Measurements from ENCODE around the gene CD59. TPM values are rescaled to one million over a fixed set of nuclear protein-coding genes. Genes with fewer than 3 reads are reported as not detected.

The CD59 gene
- total RNA-seq, 1 experiment from 2014 or later = 1,281 TPM

DNA sequence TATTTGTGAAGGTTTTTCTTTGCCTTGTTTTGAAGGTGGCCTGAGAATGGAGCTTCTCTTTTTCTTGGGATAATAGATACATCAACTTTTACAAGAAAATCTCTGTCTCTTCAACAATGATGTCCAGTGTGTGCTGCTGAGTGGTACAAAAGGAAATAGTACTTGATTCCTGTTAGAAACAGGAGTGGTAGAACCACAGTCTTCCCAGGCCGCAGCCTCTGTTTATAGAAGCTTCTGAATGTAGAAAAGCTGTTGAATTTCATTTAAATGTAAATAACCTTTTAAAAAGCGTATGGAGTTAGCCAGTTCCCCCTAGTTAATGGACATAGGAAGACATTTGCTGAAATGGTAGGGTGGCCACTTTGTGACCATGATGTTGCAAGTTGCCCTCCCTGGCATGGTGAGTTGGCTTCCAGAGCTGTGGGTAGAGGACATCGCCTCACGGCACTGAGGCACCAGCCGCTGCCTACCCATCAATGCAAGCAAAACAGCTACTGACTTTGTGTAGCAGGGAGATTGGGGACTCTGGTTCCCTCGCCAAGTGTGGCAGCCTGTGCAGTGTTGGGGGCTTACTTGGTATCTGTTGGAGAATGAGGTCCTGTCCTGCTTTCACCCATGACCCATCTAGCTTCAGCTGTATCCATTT, 67.1 kb downstream of the CD59 start:
- Mint-ChIP-seq H3K36me3 (ENCODE audit: insufficient read depth, unreplicated experiment) (peaks cover 18% of the 10 kb centered on the region), H3K27ac (ENCODE audit: unreplicated experiment) (no peak overlapping the region), H3K9me3 (ENCODE audit: low read depth, unreplicated experiment) (no peaks in the 10 kb centered on the region), H3K27me3 (ENCODE audit: unreplicated experiment) (no peaks in the 10 kb centered on the region), H3K4me3 (ENCODE audit: low read depth, unreplicated experiment) (no peak overlapping the region), H3K4me1 (ENCODE audit: low read depth, unreplicated experiment) (peaks cover 22% of the 10 kb centered on the region)
- CTCF ChIA-PET = no interaction called here
- BruUV-seq (replicated peaks) = no TSS peak
- TF ChIP-seq, protein P1, sequence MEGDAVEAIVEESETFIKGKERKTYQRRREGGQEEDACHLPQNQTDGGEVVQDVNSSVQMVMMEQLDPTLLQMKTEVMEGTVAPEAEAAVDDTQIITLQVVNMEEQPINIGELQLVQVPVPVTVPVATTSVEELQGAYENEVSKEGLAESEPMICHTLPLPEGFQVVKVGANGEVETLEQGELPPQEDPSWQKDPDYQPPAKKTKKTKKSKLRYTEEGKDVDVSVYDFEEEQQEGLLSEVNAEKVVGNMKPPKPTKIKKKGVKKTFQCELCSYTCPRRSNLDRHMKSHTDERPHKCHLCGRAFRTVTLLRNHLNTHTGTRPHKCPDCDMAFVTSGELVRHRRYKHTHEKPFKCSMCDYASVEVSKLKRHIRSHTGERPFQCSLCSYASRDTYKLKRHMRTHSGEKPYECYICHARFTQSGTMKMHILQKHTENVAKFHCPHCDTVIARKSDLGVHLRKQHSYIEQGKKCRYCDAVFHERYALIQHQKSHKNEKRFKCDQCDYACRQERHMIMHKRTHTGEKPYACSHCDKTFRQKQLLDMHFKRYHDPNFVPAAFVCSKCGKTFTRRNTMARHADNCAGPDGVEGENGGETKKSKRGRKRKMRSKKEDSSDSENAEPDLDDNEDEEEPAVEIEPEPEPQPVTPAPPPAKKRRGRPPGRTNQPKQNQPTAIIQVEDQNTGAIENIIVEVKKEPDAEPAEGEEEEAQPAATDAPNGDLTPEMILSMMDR (IDR thresholded peaks at IDR 0.05; ENCODE audit: unreplicated experiment) = no peak
- no peak for DNase-seq
- intact Hi-C loops (cut with micrococcal nuclease; ENCODE audit: unreplicated experiment) = no loop called here

DNA sequence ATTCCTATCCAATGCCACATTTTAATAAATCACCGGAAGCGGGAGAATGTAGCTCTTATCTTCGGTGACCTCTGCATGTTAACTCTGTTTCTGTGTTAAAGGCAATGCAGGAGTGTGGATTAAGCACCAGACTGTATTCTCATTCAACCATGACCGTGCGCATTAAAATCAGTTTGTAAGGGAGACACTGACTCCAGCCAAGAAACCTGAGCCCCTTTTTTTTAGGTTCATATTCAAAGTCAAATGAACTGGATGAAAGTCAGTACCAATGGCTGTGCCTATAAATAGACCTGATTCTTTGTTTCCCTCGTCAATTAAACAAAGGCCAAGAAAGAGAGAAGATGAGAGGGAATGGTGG, 67.8 kb downstream of the CD59 start:
- no peaks in the 10 kb centered on the region for H3K9me3 Mint-ChIP-seq (ENCODE audit: low read depth, unreplicated experiment)
- TF ChIP-seq, protein P1 (IDR thresholded peaks at IDR 0.05; ENCODE audit: unreplicated experiment) = no peak
- H3K27ac Mint-ChIP-seq (ENCODE audit: unreplicated experiment) = no peak overlapping the region
- CTCF ChIA-PET = no interaction called here
- no TSS peak for BruUV-seq (replicated peaks)
- peaks cover 18% of the 10 kb centered on the region for H3K36me3 Mint-ChIP-seq (ENCODE audit: insufficient read depth, unreplicated experiment)
- H3K4me1 Mint-ChIP-seq (ENCODE audit: low read depth, unreplicated experiment) = peaks cover 22% of the 10 kb centered on the region
- DNase-seq = no peak
- no peak overlapping the region for H3K4me3 Mint-ChIP-seq (ENCODE audit: low read depth, unreplicated experiment)
- no peaks in the 10 kb centered on the region for H3K27me3 Mint-ChIP-seq (ENCODE audit: unreplicated experiment)
- intact Hi-C loops (cut with micrococcal nuclease; ENCODE audit: unreplicated experiment) = no loop called here

- CTCF ChIA-PET = no interaction called here
- no peaks in the 10 kb centered on the region for H3K27me3 Mint-ChIP-seq (ENCODE audit: unreplicated experiment)
- no TSS peak for BruUV-seq (replicated peaks)
- peaks cover 22% of the 10 kb centered on the region for H3K4me1 Mint-ChIP-seq (ENCODE audit: low read depth, unreplicated experiment)
- H3K27ac Mint-ChIP-seq (ENCODE audit: unreplicated experiment) = no peak overlapping the region
- no peaks in the 10 kb centered on the region for H3K9me3 Mint-ChIP-seq (ENCODE audit: low read depth, unreplicated experiment)
- H3K36me3 Mint-ChIP-seq (ENCODE audit: insufficient read depth, unreplicated experiment) = peaks cover 18% of the 10 kb centered on the region
- TF ChIP-seq, protein P1 (IDR thresholded peaks at IDR 0.05; ENCODE audit: unreplicated experiment) = no peak
- H3K4me3 Mint-ChIP-seq (ENCODE audit: low read depth, unreplicated experiment) = no peak overlapping the region
- no peak for DNase-seq
- intact Hi-C loops (cut with micrococcal nuclease; ENCODE audit: unreplicated experiment) = no loop called here
These were observed 68.3 kb downstream of the CD59 start for GRCh38 chr11:33667819-33668467.

DNA sequence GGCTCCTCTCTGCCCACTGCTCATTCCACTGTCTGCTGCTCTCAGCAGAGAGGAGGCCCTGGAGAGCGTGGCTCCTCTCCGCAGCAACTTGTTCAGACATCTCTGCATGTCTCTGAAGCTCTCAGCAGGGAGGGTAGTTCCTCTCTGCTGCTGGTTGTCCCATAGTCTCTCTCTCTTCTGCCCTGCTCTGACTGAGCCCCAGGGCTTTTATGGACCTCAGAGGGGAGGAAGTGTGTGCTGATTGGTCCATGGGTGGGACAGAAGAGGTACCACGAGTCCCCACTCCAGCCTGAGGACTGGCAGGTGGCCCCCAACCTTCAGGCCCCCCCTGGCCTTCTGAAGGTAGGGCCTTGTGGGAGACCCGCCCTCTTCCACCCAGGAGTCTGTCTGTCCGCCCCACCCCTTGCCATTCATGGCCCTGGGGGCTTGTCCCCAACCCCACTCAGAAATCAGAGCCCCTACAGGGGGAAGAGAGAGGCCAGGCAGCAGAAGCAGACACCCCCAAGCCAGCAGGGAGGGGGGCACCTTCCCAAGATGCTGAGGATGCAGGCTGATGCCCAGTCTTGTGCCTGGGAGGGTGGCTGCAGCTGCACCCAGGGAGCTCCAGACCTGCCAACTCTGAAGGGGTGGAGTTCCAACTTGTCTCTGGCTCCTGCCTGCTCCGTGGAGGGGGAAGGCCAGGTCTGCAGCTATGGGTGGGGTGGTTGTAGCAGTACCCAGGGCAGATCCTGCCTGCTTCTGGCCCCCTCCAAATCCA, 70.7 kb downstream of the CD59 start:
- H3K4me3 Mint-ChIP-seq (ENCODE audit: low read depth, unreplicated experiment) = no peak overlapping the region
- no peak for DNase-seq
- no TSS peak for BruUV-seq (replicated peaks)
- CTCF ChIA-PET = interaction anchor here (1.2 kb wide), 1 partner anchor 77 kb away, joined by 3 read pairs; no protein-coding TSS in a partner anchor
- no peak overlapping the region for H3K27ac Mint-ChIP-seq (ENCODE audit: unreplicated experiment)
- no peaks in the 10 kb centered on the region for H3K27me3 Mint-ChIP-seq (ENCODE audit: unreplicated experiment)
- H3K36me3 Mint-ChIP-seq (ENCODE audit: insufficient read depth, unreplicated experiment) = peaks cover 11% of the 10 kb centered on the region
- intact Hi-C loops (cut with micrococcal nuclease; ENCODE audit: unreplicated experiment) = no loop called here
- H3K9me3 Mint-ChIP-seq (ENCODE audit: low read depth, unreplicated experiment) = no peaks in the 10 kb centered on the region
- peaks cover 4% of the 10 kb centered on the region for H3K4me1 Mint-ChIP-seq (ENCODE audit: low read depth, unreplicated experiment)
- TF ChIP-seq, protein P1 (IDR thresholded peaks at IDR 0.05; ENCODE audit: unreplicated experiment) = no peak
